NCI-H2227 treated with DMSO at 0.1 percent for 48 hours (cell line): ENCODE results near the gene ASTN1.

Experiments used
- DNase-seq: peaks from one replicate; lab custom pipeline; 2025; lab: John Stamatoyannopoulos, UW

ASTN1 gene

GRCh38 chr1:177043597-177043996 is 120.9 kb downstream of the ASTN1 start:
- no peak for DNase-seq

- DNase-seq = no peak
Observed at GRCh38 chr1:177035586-177035985, 128.9 kb downstream of the ASTN1 start.

- no peak for DNase-seq
Observed at GRCh38 chr1:177033628-177034027, 130.9 kb downstream of the ASTN1 start.

- DNase-seq = no peak
Observed at GRCh38 chr1:177032434-177032833, 132.1 kb downstream of the ASTN1 start.

GRCh38 chr1:177024623-177025022 is 139.9 kb downstream of the ASTN1 start:
- DNase-seq = no peak

- DNase-seq = no peak
Observed at GRCh38 chr1:177023726-177024125, 140.8 kb downstream of the ASTN1 start.

- DNase-seq = no peak
Observed at GRCh38 chr1:177023249-177023648, 141.3 kb downstream of the ASTN1 start.

GRCh38 chr1:177021687-177022086 is 142.8 kb downstream of the ASTN1 start:
- no peak for DNase-seq

GRCh38 chr1:177020851-177021589 is 143.5 kb downstream of the ASTN1 start:
- no peak for DNase-seq

- no peak for DNase-seq
Observed at GRCh38 chr1:177017287-177017852, 147.1 kb downstream of the ASTN1 start.

- DNase-seq = no peak
Observed at GRCh38 chr1:177014325-177014724, 150.2 kb downstream of the ASTN1 start.

GRCh38 chr1:177012342-177012925 is 152.1 kb downstream of the ASTN1 start:
- DNase-seq = no peak

- DNase-seq = no peak
Observed at GRCh38 chr1:177011508-177011907, 153.0 kb downstream of the ASTN1 start.

GRCh38 chr1:177010211-177010825 is 154.2 kb downstream of the ASTN1 start:
- DNase-seq = no peak

GRCh38 chr1:177008653-177009052 is 155.9 kb downstream of the ASTN1 start:
- no peak for DNase-seq

GRCh38 chr1:177007437-177008161 is 156.9 kb downstream of the ASTN1 start:
- no peak for DNase-seq

GRCh38 chr1:177002891-177003290 is 161.6 kb downstream of the ASTN1 start:
- DNase-seq = no peak

- DNase-seq = no peak
Observed at GRCh38 chr1:177001556-177001955, 163.0 kb downstream of the ASTN1 start.

- no peak for DNase-seq
Observed at GRCh38 chr1:176998183-176998795, 166.2 kb downstream of the ASTN1 start.

GRCh38 chr1:176996456-176997090 is 167.9 kb downstream of the ASTN1 start:
- DNase-seq = peak; percentile 83

- no peak for DNase-seq
Observed at GRCh38 chr1:176994931-176995596, 169.4 kb downstream of the ASTN1 start.
